SU-DHL-6 (cell line): ENCODE data around the gene RYR2.

Source experiments
- CTCF ChIP-seq: fragments of 200-600 bp; sonication (generic); IDR thresholded peaks from one replicate; pipeline ENCODE4 v1.5.1; 2017; ENCODE audit warnings: antibody characterized with exemption, mild to moderate bottlenecking, low read length, moderate library complexity; ENCODE audit not compliant: insufficient read depth, poor library complexity, severe bottlenecking
- EZH2phosphoT487 ChIP-seq: fragments of 200-600 bp; sonication (generic), shearing (Covaris generic); conservative IDR thresholded peaks from 2 replicates; pipeline ENCODE4 v1.6.1; 2018; ENCODE audit warnings: mild to moderate bottlenecking, antibody characterized with exemption, low read length, moderate library complexity, mixed read lengths

GRCh38 chr1:237492359-237492758 is 450.4 kb downstream of the RYR2 start:
- TF ChIP-seq CTCF: no peak
- TF ChIP-seq EZH2phosphoT487: no peak
